ENCODE results near the gene FAM81A.

FAM81A gene

DNA sequence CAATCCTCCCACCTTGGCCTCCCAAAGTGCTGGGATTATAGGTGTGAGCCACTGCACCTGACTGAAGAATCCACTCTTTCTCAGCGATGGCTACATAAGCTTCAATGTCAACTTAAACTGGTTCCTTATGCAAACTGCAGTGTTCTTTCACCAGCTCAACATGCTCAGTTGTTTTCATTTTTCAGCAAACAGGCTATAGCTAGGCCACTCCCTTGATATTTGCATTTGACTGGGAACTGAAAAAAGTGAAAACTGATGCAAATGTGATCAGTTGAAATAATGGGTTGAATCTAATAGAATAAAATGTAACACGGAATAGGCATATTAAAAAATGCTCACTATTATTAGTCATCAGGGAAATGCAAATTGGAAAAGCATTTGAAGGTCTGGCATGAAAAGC lies 99.4 kb downstream of the FAM81A start:
- H3K4me3 ChIP-seq (ENCODE audit: low read depth, low read length) = no peak overlapping the region

DNA sequence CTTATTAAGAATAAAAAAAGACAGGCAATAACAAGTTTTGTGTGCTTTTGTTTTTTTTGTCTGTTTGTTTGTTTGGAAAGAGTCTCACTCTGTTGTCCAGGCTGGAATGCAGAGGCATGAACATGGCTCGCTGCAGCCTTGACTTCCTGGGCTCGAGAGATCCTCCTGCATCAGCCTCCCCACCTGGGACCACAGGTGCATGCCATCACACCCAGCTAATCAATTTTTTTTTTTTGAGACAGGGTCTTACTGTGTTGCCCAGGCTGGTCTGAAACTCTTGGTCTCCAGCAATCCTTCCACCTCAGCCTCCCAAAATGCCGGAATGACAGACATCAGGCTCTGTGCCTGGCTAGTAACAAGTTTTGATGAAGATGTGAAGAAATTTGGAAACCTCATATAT lies 100.5 kb downstream of the FAM81A start:
- H3K4me3 ChIP-seq (ENCODE audit: low read depth, low read length) = no peak overlapping the region

DNA sequence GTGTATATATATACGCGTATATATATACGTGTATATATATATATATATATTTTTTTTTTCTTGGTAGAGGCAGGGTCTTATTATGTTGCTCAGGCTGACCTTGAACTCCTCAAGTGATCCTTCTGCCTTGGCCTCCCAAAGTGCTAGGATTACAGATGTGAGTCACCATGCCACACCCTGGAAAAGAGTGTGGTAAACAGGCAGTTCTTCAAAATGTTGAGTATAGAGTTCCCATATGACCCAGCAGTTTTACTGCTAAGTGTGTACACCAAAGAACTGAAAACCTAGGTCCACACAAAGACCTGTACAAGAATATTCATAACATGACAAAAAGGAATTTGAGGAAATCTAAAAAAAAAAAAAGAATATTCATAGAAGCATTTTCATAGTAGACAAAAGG lies 101.8 kb downstream of the FAM81A start:
- no peak overlapping the region for H3K4me3 ChIP-seq (ENCODE audit: low read depth, low read length)

DNA sequence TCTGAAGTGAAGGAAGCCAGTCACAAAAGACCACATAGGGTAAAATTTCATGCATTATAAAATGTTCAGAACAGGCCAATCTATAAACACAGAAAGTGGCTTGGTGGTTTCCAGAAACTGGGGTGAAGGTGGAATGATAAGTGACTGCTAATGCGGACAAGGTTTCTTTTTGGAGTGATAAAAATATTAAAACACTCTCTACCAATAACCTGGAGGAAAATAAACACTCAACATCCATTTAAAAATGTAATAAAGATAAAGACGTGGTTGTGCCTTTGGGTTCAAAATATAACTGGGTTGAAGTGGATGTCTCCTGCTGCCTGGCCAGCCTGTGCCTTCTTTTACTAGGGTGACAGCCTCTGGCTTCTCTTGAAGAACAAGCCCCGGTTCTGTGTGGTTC lies 102.7 kb downstream of the FAM81A start:
- H3K4me3 ChIP-seq (ENCODE audit: low read depth, low read length) = no peak overlapping the region

DNA sequence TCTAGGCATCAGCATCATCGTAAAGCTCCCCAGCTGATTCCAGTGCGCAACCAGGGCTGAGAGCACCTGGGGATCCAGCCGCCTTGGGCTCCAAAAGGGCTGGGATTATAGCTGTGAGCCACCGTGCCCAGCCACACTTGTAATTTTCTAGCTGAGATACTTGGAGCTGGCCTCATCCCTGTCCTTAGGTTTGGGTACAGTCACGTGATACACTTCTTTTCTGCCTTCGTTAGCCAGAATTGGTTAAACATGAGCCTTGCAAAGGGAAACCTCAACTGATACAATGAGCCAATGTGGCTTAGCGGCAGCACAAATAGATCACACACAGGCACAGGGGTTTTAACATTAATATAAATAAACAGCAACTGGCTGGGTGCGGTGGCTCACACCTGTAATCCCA lies 103.8 kb downstream of the FAM81A start:
- H3K4me3 ChIP-seq (ENCODE audit: low read depth, low read length) = no peak overlapping the region

DNA sequence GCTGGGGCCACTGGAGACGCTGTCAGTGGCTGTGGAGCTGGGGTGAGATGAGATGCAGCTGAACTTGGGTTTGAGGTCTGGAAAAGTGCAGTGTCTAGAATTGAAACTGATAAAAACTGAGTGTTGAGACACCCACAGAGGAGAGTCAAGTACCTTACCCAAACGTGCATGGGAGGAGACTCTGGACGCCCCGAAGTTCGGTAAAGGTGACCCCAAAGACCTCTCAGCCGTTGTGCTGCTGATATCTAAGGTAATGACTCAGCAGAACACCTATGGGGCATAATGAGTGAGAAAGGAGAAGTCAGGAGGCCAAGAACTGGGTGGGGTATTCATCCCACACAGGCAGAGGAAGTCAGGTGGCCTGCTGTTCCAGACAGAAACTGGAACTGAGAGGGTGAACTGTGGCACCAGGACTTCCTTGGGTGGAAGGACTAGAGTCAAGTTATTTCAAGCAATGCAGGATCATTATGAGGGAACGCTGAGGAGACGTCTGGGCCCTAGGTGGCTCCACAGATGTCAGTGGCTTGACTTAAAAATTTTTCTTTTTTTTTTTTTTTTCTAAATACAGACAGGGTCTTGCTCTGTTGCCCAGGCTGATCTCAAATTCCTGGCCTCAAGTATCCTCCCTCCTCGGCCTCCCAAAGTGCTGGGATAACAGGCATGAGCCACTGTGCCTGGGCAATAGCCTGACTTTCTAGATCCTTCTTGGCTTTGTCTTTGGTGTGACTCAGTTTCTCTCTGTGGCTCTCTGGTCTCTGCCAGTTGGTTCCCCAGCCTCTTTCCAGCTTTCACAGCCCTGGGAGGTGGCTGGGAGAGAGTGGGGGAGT lies 105.9 kb downstream of the FAM81A start:
- H3K4me3 ChIP-seq (ENCODE audit: low read depth, low read length) = no peak overlapping the region

DNA sequence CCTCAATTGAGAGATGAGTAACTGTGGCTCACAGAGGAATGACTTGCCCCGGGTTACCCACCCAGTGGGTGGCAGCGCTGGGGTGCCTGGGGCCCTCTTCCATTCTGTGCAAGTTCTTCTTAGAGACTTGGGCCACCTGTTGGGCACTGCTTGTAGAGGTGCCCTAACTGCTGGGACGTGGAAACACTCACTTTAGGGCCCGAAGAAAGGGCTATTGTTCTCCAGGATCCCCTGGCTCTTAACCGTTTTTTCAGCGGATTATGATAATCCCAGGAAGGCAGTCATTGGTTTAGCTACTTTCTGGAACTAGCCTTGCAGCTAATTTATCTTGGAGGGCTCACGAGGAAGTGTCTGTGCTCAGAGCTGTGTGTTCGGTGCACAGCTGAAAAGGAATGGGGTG lies 107.6 kb downstream of the FAM81A start:
- no peak overlapping the region for H3K4me3 ChIP-seq (ENCODE audit: low read depth, low read length)

DNA sequence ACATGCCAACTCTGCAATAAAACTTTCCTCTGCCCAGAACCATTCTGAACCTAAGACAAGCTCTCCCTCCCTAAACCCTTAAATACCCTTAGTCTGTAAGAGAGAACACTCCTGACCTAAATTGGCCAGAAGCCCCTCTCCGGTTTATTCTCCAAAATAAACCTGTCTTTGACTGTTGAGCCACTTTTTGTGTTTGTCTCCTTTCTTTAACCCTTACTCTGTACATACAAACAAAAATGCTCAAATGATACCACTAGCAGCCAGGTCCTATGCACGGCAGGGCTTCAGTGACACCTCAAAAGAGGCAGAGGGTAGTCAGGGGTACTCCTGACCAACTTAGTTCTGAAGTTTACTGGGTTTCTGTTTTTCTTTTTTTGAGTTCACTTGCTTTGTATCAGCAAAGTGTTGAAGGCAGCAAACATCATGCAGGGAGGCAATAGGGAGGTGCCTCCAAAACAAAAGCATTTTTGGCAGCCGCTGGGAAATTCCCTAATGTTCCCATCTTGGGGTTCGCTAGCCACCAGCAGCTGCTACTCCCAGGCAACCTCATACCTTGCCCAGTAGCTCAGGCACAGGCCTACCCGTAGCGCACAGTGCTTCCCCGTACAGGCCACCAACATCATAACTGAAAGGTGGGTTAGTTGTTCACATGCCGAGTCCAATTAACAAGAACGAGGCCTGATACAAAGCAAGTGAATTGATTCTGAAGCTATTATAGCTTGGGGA lies 110.7 kb downstream of the FAM81A start:
- no peak overlapping the region for H3K4me3 ChIP-seq (ENCODE audit: low read depth, low read length)

DNA sequence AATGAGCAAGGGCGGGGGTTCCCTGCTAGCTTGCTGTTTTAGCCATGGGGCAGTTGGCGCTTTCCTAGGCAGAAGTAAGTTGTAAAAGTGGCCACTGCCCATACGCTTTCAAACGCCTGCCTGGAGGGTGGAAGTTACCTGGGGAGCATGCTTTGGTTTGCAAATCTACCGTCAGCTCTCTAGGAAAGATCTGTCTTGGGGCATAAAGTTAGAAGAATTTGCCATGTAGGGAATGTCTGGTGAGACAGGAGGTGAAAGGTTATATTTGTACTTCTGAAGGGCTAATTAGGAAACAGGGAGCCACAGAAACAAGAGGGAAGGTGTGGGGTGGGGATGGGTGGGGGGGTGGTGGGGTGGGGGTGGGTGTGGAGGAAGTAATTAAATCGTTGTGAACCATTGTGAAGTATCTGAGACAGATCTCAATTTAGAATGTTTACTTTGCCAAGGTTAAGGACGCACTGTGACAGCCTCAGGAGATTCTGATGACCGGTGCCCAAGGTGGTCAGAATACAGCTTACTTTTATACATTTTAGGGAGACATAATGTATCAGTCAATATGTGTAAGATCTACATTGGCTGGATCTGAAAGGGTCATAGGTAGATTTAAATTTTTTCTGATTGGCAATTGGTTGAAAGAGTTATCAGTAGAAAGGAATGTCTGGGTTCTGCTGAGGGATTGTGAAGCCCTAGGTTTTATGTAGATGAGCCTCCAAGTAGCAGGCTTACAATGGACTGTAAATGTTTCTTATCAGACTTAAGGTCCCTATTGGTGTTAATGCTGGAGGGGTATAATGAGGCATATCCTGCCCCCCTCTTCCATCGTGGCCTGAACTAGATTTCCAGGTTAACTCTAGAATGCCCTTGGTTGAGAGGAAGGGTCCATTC lies 111.6 kb downstream of the FAM81A start:
- H3K4me3 ChIP-seq (ENCODE audit: low read depth, low read length) = no peak overlapping the region

DNA sequence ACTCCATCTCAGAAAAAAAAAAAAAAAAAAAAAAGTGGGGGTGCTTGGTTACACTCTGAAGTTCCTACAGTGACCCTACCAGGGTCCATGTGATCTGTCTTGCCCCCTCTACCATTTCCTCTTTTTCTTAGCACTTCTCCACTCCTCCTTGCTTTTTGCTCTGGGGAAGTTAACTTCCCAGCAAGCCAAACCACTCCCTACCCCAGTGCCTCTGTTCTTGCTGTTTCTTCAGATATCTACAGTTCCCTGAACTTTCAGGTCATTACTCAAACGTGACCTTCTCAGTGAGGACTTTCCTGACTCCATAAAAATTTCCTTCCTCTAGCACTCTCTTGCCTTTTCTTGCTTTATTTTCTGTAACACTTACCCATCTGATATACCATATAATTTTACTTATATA lies 112.5 kb downstream of the FAM81A start:
- H3K4me3 ChIP-seq (ENCODE audit: low read depth, low read length) = no peak overlapping the region

DNA sequence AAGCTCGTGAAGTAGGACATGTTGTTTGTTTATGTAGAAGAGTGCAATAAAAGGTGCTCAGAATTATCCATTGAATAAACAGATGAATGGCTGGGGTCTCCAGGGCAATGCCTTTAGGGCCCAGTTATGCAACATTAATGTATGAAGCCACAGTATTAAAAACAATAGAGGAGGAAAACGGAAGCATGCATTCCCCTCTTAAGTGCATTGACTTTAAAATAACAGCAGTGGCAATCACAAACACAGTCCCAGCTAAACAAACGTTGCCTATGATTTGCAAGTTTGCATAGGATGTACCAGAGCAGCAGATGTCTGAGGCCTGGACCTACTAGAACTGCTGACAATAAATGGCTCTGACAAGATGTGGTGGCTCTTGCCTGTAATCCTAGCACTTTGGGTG lies 113.0 kb downstream of the FAM81A start:
- H3K4me3 ChIP-seq (ENCODE audit: low read depth, low read length) = no peak overlapping the region

DNA sequence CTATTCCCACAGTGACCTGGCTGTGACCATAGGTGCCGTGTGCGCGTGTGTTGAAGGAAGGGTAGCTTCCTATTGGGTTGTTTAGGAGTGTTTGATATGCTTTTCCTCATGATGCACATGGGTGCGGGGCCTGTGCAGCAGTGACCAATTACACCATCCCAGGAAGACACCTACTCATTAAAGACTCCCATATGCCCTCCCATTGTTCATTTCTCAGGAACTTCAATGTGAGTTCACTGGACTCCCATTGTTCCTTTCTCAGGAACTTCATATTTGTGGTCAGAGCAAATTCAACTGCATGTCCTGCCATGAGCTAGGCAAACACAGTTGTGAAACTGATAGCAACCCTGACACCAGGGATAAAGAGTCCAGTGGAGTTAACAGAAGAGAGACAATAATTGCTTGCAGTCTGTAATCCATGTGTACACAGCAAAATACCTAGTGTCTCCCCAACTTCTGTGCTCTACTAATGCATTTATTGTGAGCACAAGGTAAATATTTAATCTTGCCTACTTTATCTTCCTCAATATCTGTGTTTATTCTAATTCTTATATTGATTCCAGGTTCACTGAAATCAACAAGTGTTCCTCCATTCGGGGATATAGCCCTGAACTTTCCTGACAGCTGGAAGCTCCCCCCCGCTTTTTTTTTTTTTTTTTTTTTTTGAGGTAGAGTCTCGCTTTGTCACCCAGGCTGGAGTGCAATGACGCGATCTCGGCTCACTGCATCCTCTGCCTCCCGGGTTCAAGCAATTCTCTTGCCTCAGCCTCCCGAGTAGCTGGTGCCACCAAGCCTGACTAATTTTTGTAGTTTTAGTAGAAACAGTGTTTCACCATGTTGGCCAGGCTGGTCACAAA lies 116.1 kb downstream of the FAM81A start:
- no peak overlapping the region for H3K4me3 ChIP-seq (ENCODE audit: low read depth, low read length)

DNA sequence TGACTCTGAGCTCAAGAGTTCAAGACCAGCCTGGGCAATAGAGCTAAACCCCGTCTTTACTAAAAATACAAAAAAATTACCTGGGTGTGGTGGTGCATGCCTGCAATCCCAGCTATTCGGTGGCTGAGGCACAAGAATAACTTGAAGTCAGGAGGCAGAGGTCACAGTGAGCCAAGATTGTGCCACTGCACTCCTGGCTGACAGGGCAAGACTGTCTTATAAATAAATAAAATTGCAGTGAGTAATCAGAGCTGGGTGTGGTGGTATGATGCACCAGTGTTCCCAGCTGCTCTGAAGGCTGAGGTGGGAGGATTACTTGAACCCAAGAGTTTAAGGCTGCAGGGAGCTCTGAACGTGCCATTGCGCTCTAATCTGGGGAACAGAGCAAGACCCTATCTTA lies 117.7 kb downstream of the FAM81A start:
- no peak overlapping the region for H3K4me3 ChIP-seq (ENCODE audit: low read depth, low read length)

DNA sequence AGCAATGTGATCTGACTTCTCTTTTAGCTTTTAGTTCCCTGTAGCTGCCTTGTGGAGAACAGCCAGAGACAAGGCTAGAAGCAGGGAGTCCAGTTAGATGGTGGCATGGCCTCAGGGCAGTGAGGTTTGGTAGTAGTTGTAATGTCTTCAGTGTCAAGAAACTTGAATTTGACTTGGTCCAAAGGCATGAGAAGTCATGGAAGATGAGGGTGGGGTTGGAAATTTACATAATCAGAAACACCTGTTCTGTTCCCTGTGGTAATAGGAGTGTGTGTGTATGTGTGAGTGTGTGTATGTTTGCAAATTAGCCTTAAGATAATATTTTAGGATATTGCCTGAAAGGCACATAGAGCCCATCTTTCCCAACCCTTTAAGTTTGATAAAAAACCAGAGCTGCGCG lies 118.4 kb downstream of the FAM81A start:
- H3K4me3 ChIP-seq (ENCODE audit: low read depth, low read length) = no peak overlapping the region

DNA sequence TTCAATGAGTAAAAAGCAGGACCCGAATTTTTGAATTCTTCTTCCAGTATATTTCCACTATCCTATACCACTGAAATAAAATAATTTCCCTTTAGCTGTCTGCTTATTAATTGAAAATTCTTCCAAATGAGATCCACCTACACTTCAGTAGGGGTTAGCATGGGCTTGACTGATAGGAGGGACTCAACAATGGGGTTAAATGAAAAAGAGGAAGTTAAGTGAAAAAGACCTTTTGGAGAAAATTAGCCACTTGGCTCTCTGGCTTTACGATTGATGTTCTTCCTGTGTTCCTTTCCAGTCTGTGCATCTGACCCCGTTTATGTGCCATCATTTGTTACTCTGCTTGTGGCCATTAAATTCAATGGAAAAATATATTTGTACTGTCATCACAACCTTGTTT lies 119.6 kb downstream of the FAM81A start:
- no peak overlapping the region for H3K4me3 ChIP-seq (ENCODE audit: low read depth, low read length)

DNA sequence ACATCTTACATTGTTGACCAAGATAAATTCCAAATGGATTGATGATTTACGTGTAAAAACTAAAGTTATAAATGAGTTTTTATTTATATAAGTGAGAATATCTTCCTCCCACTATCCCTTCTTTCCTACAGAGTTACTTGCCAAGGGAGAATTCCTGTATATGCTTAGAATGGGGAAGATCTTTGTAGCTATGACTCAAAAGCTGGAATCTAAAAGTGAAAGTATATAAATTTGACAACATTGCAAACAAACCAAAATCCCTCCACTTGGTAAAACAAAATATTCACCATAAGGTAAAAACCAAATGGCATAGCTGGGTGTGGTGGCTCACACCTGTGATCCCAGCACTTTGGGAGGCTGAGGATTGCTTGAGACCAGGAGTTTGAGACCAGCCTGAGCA lies 120.9 kb downstream of the FAM81A start:
- no peak overlapping the region for H3K4me3 ChIP-seq (ENCODE audit: low read depth, low read length)

DNA sequence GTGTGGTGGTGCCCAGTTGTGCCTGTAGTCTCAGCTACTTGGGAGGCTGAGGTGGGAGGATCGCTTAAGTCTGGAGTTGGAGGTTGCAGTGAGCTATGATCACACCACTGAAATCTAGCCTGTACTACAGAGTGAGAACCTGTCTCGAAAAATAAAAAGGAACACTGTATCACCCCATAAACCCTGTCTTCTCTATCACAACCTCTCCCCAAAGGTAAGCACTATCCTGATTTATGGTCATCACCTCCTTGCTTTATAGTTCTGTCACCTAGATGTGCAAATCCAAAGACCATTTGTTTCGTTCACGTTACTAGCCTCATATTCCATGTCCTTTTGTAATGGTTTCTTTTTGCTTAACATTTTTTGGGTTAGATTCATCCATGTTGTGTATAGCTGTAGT lies 123.6 kb downstream of the FAM81A start:
- H3K4me3 ChIP-seq (ENCODE audit: low read depth, low read length) = no peak overlapping the region

DNA sequence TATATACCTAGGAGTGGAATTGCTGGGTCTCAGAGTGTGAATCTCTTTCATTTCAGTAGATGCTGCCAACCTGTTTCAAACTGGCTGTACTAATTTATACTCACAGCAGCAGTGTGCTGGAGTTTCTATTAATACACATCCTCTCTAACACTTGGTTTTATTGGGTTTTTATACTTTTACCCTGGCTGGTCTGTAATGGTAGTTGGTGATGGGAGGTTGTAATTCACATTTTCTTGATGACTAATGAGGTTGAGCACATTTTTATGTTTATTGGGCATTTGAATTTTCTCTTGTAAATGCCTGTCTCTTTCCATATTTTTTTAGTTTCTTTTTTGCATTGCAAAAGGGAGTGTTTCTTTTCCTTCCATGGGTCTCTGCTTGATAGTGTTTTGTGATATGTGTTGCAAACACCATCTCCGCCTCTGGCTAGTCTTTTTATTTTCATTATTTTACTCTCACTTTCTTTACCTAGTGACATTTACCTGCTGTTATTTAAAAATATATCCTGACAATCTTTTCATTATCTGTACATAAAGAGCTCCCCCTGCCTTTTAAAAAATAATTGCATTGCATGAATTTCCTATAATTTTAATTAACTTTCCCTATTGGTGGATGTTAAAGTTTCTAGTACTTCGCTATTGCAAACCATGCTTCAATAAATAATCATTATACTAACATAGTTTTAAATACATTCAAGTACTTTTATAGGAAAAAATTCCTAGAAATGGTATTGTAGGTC lies 124.6 kb downstream of the FAM81A start:
- no peak overlapping the region for H3K4me3 ChIP-seq (ENCODE audit: low read depth, low read length)

DNA sequence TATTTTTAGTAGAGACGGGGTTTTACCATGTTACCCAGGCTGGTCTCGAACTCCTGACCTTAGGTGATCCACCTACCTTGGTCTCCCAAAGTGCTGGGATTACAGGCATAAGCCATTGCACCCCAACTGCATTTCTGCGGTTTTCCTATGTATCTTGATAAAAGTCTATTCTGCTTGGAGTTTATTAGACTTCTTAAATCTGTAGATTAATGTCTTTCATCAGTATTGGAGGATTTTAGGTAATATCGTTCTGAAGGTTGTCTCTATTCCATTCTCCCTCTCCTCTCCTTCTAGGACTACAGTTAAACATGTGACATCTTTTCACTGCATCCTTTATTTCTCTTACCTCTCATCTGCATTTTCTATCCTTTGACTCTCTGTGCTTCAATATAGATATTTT lies 127.3 kb downstream of the FAM81A start:
- H3K4me3 ChIP-seq (ENCODE audit: low read depth, low read length) = no peak overlapping the region

DNA sequence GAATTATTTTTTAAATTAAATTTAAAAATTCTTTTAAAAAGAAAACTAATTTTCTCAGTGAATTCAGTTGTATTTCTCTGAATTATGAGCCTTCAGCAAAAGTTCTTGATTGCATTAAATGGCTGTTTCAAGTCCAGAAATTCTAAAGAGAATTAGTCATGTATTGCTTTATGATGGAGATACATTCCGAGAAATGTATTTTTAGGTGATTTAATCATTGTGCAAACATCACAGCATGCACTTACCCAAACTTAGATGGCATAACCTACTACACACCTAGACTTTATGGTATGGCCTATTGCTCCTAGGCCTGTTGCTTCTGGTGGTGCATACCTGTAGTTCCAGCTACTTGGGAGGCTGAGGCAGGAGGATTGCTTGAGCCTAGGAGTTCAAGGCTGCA lies 129.3 kb downstream of the FAM81A start:
- no peak overlapping the region for H3K4me3 ChIP-seq (ENCODE audit: low read depth, low read length)
